B cell (primary cell): ENCODE results near the gene RNGTT. TPM values are rescaled to one million over a fixed set of nuclear protein-coding genes. Genes with fewer than 3 reads are reported as not detected.
"Not testable (repeated sequence)": the region's sequence is repeated elsewhere in the genome, so short reads cannot be mapped to it uniquely, and the experiment has no call there.

Experiments used
- ATAC-seq: fragments of 200-7000 bp; cut with Tn5 transposase; one replicate; pipeline ENCODE4 v1.10.0; 2021; ENCODE audit warnings: low read depth, mild to moderate bottlenecking, moderate number of reproducible peaks, moderate library complexity
- CTCF ChIA-PET: fragments of 350-600 bp; sonication (Branson Sonifier 250); formaldehyde crosslinking; loops from one replicate; lab custom pipeline; 2021; ENCODE audit warnings: antibody characterized with exemption, inconsistent platforms; lab: Charles Lee
- POLR2A ChIA-PET: fragments of 350-600 bp; sonication (Branson Sonifier 250); formaldehyde crosslinking; loops from one replicate; lab custom pipeline; 2021; ENCODE audit warnings: antibody characterized with exemption; lab: Charles Lee
- DNase-seq: peaks from one replicate; pipeline ENCODE4 v3.0.0; 2013
- H2AFZ ChIP-seq: 2 replicates; pipeline ENCODE4 v1.6.1; 2012; ENCODE audit warnings: mild to moderate bottlenecking, low read depth, low read length; ENCODE audit not compliant: insufficient read depth, poor library complexity, severe bottlenecking
- H3K27ac ChIP-seq, 2 donors: 1 replicate in 1 of 2; 2 replicates in 1 of 2; pipeline ENCODE4 v1.5.1; 2012 to 2013; ENCODE audit warnings: low read length in 2 of 2, mild to moderate bottlenecking in 2 of 2, moderate library complexity in 1 of 2
- H3K27me3 ChIP-seq, 4 experiments: fragments of 200-600 bp in 1 of 4; sonication (generic) in 1 of 4; replicated peaks in 1 of 4; 1 replicate in 2 of 4; 2 replicates in 2 of 4; pipeline versions ENCODE4 v1.6.1 to v1.7.0; 2013 to 2016; ENCODE audit warnings: low read length in 3 of 4, mild to moderate bottlenecking in 2 of 4, mixed read lengths in 1 of 4, moderate library complexity in 1 of 4; ENCODE audit not compliant: insufficient read depth in 4 of 4, control insufficient read depth in 3 of 4; ENCODE audit errors: control extremely low read depth in 1 of 4
- H3K36me3 ChIP-seq, 2 experiments: replicated peaks in 1 of 2; 1 replicate in 1 of 2; 2 replicates in 1 of 2; pipeline versions ENCODE4 v1.6.1 to v1.7.1; 2013; ENCODE audit warnings: low read length in 1 of 2; ENCODE audit not compliant: insufficient read depth in 2 of 2, control insufficient read depth in 1 of 2; ENCODE audit errors: control extremely low read depth in 1 of 2, extremely low read depth in 1 of 2
- H3K4me1 ChIP-seq, 2 donors: fragments of 200-600 bp in 1 of 2; sonication (generic) in 1 of 2; 1 replicate in 1 of 2; 2 replicates in 1 of 2; pipeline versions ENCODE4 v1.5.1 to v1.6.1; 2013 to 2017; ENCODE audit warnings: low read length in 2 of 2; ENCODE audit not compliant: control insufficient read depth in 2 of 2, insufficient read depth in 2 of 2
- H3K4me2 ChIP-seq: replicated peaks from 2 replicates; pipeline ENCODE3; 2012; ENCODE audit warnings: mild to moderate bottlenecking, low read depth, low read length; ENCODE audit not compliant: poor library complexity, severe bottlenecking
- H3K4me3 ChIP-seq, 5 experiments: fragments of 200-600 bp in 1 of 5; sonication (generic) in 1 of 5; 1 replicate in 3 of 5; 2 replicates in 2 of 5; pipeline versions ENCODE4 v1.5.1 to v1.7.0; 2011 to 2016; ENCODE audit warnings: low read length in 4 of 5, mild to moderate bottlenecking in 4 of 5, low read depth in 2 of 5, control low read depth in 1 of 5, moderate library complexity in 1 of 5; ENCODE audit not compliant: insufficient read depth in 1 of 5; ENCODE audit errors: control extremely low read depth in 1 of 5, extremely low read depth in 1 of 5
- H3K79me2 ChIP-seq: fragments of 200-600 bp; sonication (generic); one replicate; pipeline ENCODE4 v1.6.0; 2016; ENCODE audit warnings: low read length; ENCODE audit not compliant: control insufficient read depth, insufficient read depth
- H3K9ac ChIP-seq: fragments of 200-600 bp; sonication (generic); 2 replicates; pipeline ENCODE4 v1.6.1; 2017; ENCODE audit warnings: mild to moderate bottlenecking, low read length, moderate library complexity
- H3K9me3 ChIP-seq, 3 donors: one replicate each; pipeline versions ENCODE4 v1.6.1 to v1.7.1; 2013; ENCODE audit warnings: low read length in 2 of 3; ENCODE audit not compliant: control insufficient read depth in 2 of 3, insufficient read depth in 1 of 3; ENCODE audit errors: control extremely low read depth in 1 of 3
- H4K20me1 ChIP-seq: 2 replicates; pipeline ENCODE4 v1.6.0; 2012; ENCODE audit warnings: mild to moderate bottlenecking, low read length; ENCODE audit not compliant: insufficient read depth, control insufficient read depth, poor library complexity, severe bottlenecking
- H3K27ac Mint-ChIP-seq: one replicate; pipeline ENCODE4 v1.8.0; 2021; ENCODE audit warnings: mixed read lengths
- H3K27me3 Mint-ChIP-seq: one replicate; pipeline ENCODE4 v1.8.0; 2021; ENCODE audit warnings: mixed read lengths
- H3K4me1 Mint-ChIP-seq: one replicate; pipeline ENCODE4 v1.8.0; 2021; ENCODE audit warnings: mixed read lengths
- H3K4me3 Mint-ChIP-seq: one replicate; pipeline ENCODE4 v1.8.0; 2021; ENCODE audit warnings: mixed read lengths
- H3K9me3 Mint-ChIP-seq: one replicate; pipeline ENCODE4 v1.8.0; 2022; ENCODE audit warnings: mixed read lengths; ENCODE audit not compliant: insufficient read depth
- CTCF ChIP-seq: fragments of 200-600 bp; IDR thresholded peaks from one replicate; pipeline ENCODE4 v1.8.0; 2022; ENCODE audit warnings: antibody characterized with exemption, mild to moderate bottlenecking
- EZH2 ChIP-seq: IDR thresholded peaks from 2 replicates; pipeline ENCODE4 v1.6.1; 2012; ENCODE audit warnings: borderline replicate concordance, low read depth, mild to moderate bottlenecking, moderate library complexity, low read length; ENCODE audit not compliant: insufficient read depth, poor library complexity, severe bottlenecking
- WGBS: methylation state at CpG from one replicate; pipeline ENCODE4 v1.1.5; 2013; ENCODE audit warnings: missing lambda C conversion rate; ENCODE audit not compliant: insufficient coverage; 5-methylcytosine and 5-hydroxymethylcytosine counted together
- intact Hi-C: fragments of 100-400 bp; cut with micrococcal nuclease; formaldehyde crosslinking; loops from one replicate; pipeline ENCODE4 v1.10.0; 2022
- polyA plus RNA-seq: library from polyadenylated mRNA; depleted of rRNA; stranded (reverse); fragments of >200 nt; gene quantifications from 2 replicates; pipeline ENCODE4 v1.2.3, GENCODE V29; 2012
- total RNA-seq, 2 donors: library from RNA; stranded (reverse); fragments of 120-200 nt in 1 of 2; gene quantifications; 1 replicate in 1 of 2; 2 replicates in 1 of 2; pipeline versions ENCODE4 v1.2.3 to v1.2.4, GENCODE V29; 2013 to 2022

RNGTT gene
- total and polyA plus RNA-seq, 2 donors (not counting 1 experiment from before 2014, with no cell fraction given) = 10.8 to 29.1 TPM

- H3K27me3 Mint-ChIP-seq = no peaks in the 10 kb centered on the region
- Histone ChIP-seq H4K20me1 (peaks cover 26% of the 10 kb centered on the region), H3K4me2 (no peak overlapping the region), H3K36me3 (peaks cover 0 to 3% of the 10 kb centered on the region in 2 experiments), H3K79me2 (peaks cover 51% of the 10 kb centered on the region), H3K27ac (no peak overlapping the region), H3K9me3 (peaks cover 0 to 8% (median 0%) of the 10 kb centered on the region in 3 donors), H3K4me3 (no peak overlapping the region), H3K4me1 (peaks cover 5 to 11% of the 10 kb centered on the region in 2 donors), H3K9ac (no peak overlapping the region), H2AFZ (no peak overlapping the region), H3K27me3 (no peaks in the 10 kb centered on the region)
- no peak overlapping the region for H3K27ac Mint-ChIP-seq
- TF ChIP-seq CTCF (no peak), EZH2 (no peak)
- ChIA-PET POLR2A (no interaction called here), CTCF (no interaction called here)
- no peak for ATAC-seq
- H3K4me1 Mint-ChIP-seq = peaks cover 40% of the 10 kb centered on the region
- H3K9me3 Mint-ChIP-seq = no peaks in the 10 kb centered on the region
- intact Hi-C loops = no loop called here
- no peak overlapping the region for H3K4me3 Mint-ChIP-seq
- DNase-seq = no peak
- 85% methylated on average over 8 of the region's 9 CpGs for WGBS
Measured at GRCh38 chr6:88908598-88909548, 54.5 kb downstream of the RNGTT start.

GRCh38 chr6:88907148-88907547 is 56.3 kb downstream of the RNGTT start:
- H3K9me3 Mint-ChIP-seq, ATAC-seq, H3K4me3 ChIP-seq, H2AFZ ChIP-seq, H3K9me3 ChIP-seq, H3K27me3 ChIP-seq, H3K27ac Mint-ChIP-seq, H3K4me2 ChIP-seq, H3K9ac ChIP-seq, H3K4me3 Mint-ChIP-seq, intact Hi-C loops, H3K36me3 ChIP-seq, POLR2A ChIA-PET, H3K27ac ChIP-seq, DNase-seq, H3K27me3 Mint-ChIP-seq: not testable (repeated sequence)
- Histone ChIP-seq H3K4me1 (peaks cover 5 to 10% of the 10 kb centered on the region in 2 donors), H4K20me1 (peaks cover 20% of the 10 kb centered on the region), H3K79me2 (peaks cover 35% of the 10 kb centered on the region)
- 60% methylated on average over 1 of the region's 2 CpGs for WGBS
- CTCF ChIA-PET = interaction anchor here (1.3 to 1.8 kb wide), 2 partner anchors 11 to 34 kb away, joined by 3 to 6 read pairs; no protein-coding TSS in a partner anchor
- peaks cover 27% of the 10 kb centered on the region for H3K4me1 Mint-ChIP-seq
